ES-I3 (cell line): ENCODE measurements around the gene PTPN23.

Source experiments
- H3K36me3 ChIP-seq: 2 replicates; pipeline ENCODE4 v1.6.1; 2013; ENCODE audit warnings: mild to moderate bottlenecking, low read length, control low read depth, moderate library complexity; ENCODE audit not compliant: insufficient read depth
- H3K4me1 ChIP-seq: 2 replicates; pipeline ENCODE4 v1.6.1; 2013; ENCODE audit warnings: mild to moderate bottlenecking, control low read depth, low read length; ENCODE audit not compliant: insufficient read depth
- H3K9ac ChIP-seq: 2 replicates; pipeline ENCODE4 v1.6.1; 2013; ENCODE audit warnings: low read depth, mild to moderate bottlenecking, low read length, moderate library complexity
- H3K9me3 ChIP-seq: 2 replicates; pipeline ENCODE4 v1.6.1; 2013; ENCODE audit warnings: mild to moderate bottlenecking, low read length, moderate library complexity; ENCODE audit not compliant: control insufficient read depth, insufficient read depth

PTPN23 gene

GRCh38 chr3:47406762-47407149, 25.9 kb downstream of the PTPN23 start:
- Histone ChIP-seq H3K9me3 (no peaks in the 10 kb centered on the region), H3K4me1 (no peaks in the 10 kb centered on the region), H3K36me3 (no peaks in the 10 kb centered on the region; the same call in none of the 2 replicates), H3K9ac (no peak overlapping the region)

GRCh38 chr3:47407237-47407636, 26.4 kb downstream of the PTPN23 start:
- Histone ChIP-seq H3K4me1 (no peaks in the 10 kb centered on the region), H3K36me3 (no peaks in the 10 kb centered on the region; the same call in none of the 2 replicates), H3K9ac (no peak overlapping the region), H3K9me3 (no peaks in the 10 kb centered on the region)

GRCh38 chr3:47407896-47408838, 27.3 kb downstream of the PTPN23 start:
- Histone ChIP-seq H3K4me1 (no peaks in the 10 kb centered on the region), H3K36me3 (no peaks in the 10 kb centered on the region; the same call in none of the 2 replicates), H3K9ac (no peak overlapping the region), H3K9me3 (no peaks in the 10 kb centered on the region)

- Histone ChIP-seq H3K4me1 (no peaks in the 10 kb centered on the region), H3K9me3 (no peaks in the 10 kb centered on the region), H3K36me3 (peaks cover 1% of the 10 kb centered on the region), H3K9ac (no peak overlapping the region)
Measured at GRCh38 chr3:47408839-47409229, 28.0 kb downstream of the PTPN23 start.

GRCh38 chr3:47409284-47409683, 28.5 kb downstream of the PTPN23 start:
- H3K9me3 ChIP-seq: no peaks in the 10 kb centered on the region
- H3K36me3 ChIP-seq: peaks cover 6% of the 10 kb centered on the region
- no peaks in the 10 kb centered on the region for H3K4me1 ChIP-seq
- no peak overlapping the region for H3K9ac ChIP-seq

- no peaks in the 10 kb centered on the region for H3K4me1 ChIP-seq
- no peak overlapping the region for H3K9ac ChIP-seq
- no peaks in the 10 kb centered on the region for H3K9me3 ChIP-seq
- H3K36me3 ChIP-seq: peaks cover 6% of the 10 kb centered on the region
Measured at GRCh38 chr3:47409688-47410416, 29.0 kb downstream of the PTPN23 start.

GRCh38 chr3:47410417-47410720, 29.5 kb downstream of the PTPN23 start:
- Histone ChIP-seq H3K36me3 (peaks cover 6% of the 10 kb centered on the region), H3K9ac (no peak overlapping the region), H3K9me3 (no peaks in the 10 kb centered on the region), H3K4me1 (no peaks in the 10 kb centered on the region)

- Histone ChIP-seq H3K4me1 (no peaks in the 10 kb centered on the region), H3K36me3 (peaks cover 6% of the 10 kb centered on the region), H3K9ac (no peak overlapping the region), H3K9me3 (no peaks in the 10 kb centered on the region)
Measured at GRCh38 chr3:47410801-47411646, 30.2 kb downstream of the PTPN23 start.

GRCh38 chr3:47411696-47412452, 31.1 kb downstream of the PTPN23 start:
- H3K4me1 ChIP-seq: no peaks in the 10 kb centered on the region
- H3K9me3 ChIP-seq: no peaks in the 10 kb centered on the region
- no peak overlapping the region for H3K9ac ChIP-seq
- peaks cover 6% of the 10 kb centered on the region for H3K36me3 ChIP-seq

- no peaks in the 10 kb centered on the region for H3K9me3 ChIP-seq
- no peaks in the 10 kb centered on the region for H3K4me1 ChIP-seq
- H3K36me3 ChIP-seq: peaks cover 6% of the 10 kb centered on the region
- no peak overlapping the region for H3K9ac ChIP-seq
Measured at GRCh38 chr3:47412453-47412756, 31.6 kb downstream of the PTPN23 start.

- no peaks in the 10 kb centered on the region for H3K9me3 ChIP-seq
- no peaks in the 10 kb centered on the region for H3K4me1 ChIP-seq
- peaks cover 6% of the 10 kb centered on the region for H3K36me3 ChIP-seq
- no peak overlapping the region for H3K9ac ChIP-seq
Measured at GRCh38 chr3:47412842-47413520, 32.2 kb downstream of the PTPN23 start.

GRCh38 chr3:47413751-47414150, 32.9 kb downstream of the PTPN23 start:
- Histone ChIP-seq H3K9ac (no peak overlapping the region), H3K9me3 (no peaks in the 10 kb centered on the region), H3K36me3 (peaks cover 6% of the 10 kb centered on the region), H3K4me1 (no peaks in the 10 kb centered on the region)

GRCh38 chr3:47414161-47414564, 33.3 kb downstream of the PTPN23 start:
- H3K36me3 ChIP-seq: peaks cover 6% of the 10 kb centered on the region
- H3K9ac ChIP-seq: no peak overlapping the region
- no peaks in the 10 kb centered on the region for H3K9me3 ChIP-seq
- H3K4me1 ChIP-seq: no peaks in the 10 kb centered on the region
